Fibroblast of skin of scalp (primary cell): ENCODE data around the gene IER2. TPM values are rescaled to one million over a fixed set of nuclear protein-coding genes. Genes with fewer than 3 reads are reported as not detected.
A peak's percentile ranks its signal among the peaks of the same experiment; 100 is the strongest.

Experiments
- DNase-seq: peaks from one replicate; pipeline ENCODE4 v3.0.0-alpha.2; 2013
- polyA plus RNA-seq, 2 experiments: library from polyadenylated mRNA; unstranded; fragments of 120-200 nt; gene quantifications; one replicate each; pipeline ENCODE4 v1.2.1, GENCODE V29; 2013; ENCODE audit not compliant: insufficient read length in 2 of 2

Gene IER2
- 30.3 TPM for polyA plus RNA-seq (2013, experiment 1 of 2; ENCODE audit: insufficient read length)
- 32.0 TPM for polyA plus RNA-seq (2013, experiment 2 of 2; ENCODE audit: insufficient read length)

GRCh38 chr19:13150187-13150930, at the start of gene IER2, which contains the start of gene STX10:
Gene IER2 (plus strand): TSS chr19:13150411. CDS start chr19:13153187, 2,776 bp downstream.
Gene STX10 (minus strand): TSS chr19:13150375. CDS start chr19:13150173, 202 bp downstream.
- DNase-seq: peak; percentile 95

GRCh38 chr19:13100841-13101589, 49.2 kb upstream of the IER2 start:
- DNase-seq: no peak

- no peak for DNase-seq
These were observed 48.4 kb upstream of the IER2 start for GRCh38 chr19:13101590-13102415.

- DNase-seq: no peak
These were observed 47.9 kb upstream of the IER2 start for GRCh38 chr19:13102416-13102665.

- DNase-seq: no peak
These were observed 47.3 kb upstream of the IER2 start, which contains the start of gene LYL1 for GRCh38 chr19:13102666-13103580. Gene LYL1 (minus strand): TSS chr19:13102858. CDS start chr19:13101171, 1,687 bp downstream.

- DNase-seq: no peak
These were observed 46.4 kb upstream of the IER2 start for GRCh38 chr19:13103581-13104359.

GRCh38 chr19:13104360-13104847, 45.8 kb upstream of the IER2 start:
- DNase-seq: no peak

- DNase-seq: no peak
These were observed 45.1 kb upstream of the IER2 start for GRCh38 chr19:13104848-13105711.

GRCh38 chr19:13109361-13110098, 40.7 kb upstream of the IER2 start:
- no peak for DNase-seq

- DNase-seq: no peak
These were observed 40.1 kb upstream of the IER2 start for GRCh38 chr19:13110099-13110610.

GRCh38 chr19:13112555-13112954, 37.7 kb upstream of the IER2 start:
- DNase-seq: no peak

- DNase-seq: no peak
These were observed 34.3 kb upstream of the IER2 start for GRCh38 chr19:13115936-13116281.

GRCh38 chr19:13116282-13117175, 33.7 kb upstream of the IER2 start, which contains the start of gene TRMT1:
Gene TRMT1 (minus strand): TSS chr19:13116740. CDS start chr19:13116399, 341 bp downstream.
- peak; percentile 95 for DNase-seq

GRCh38 chr19:13117176-13117771, 32.9 kb upstream of the IER2 start:
- DNase-seq: no peak

- peak; percentile 94 for DNase-seq
These were observed 32.3 kb upstream of the IER2 start, which contains the start of gene NACC1 for GRCh38 chr19:13117772-13118423. Gene NACC1 (plus strand): TSS chr19:13118264. CDS start chr19:13135208, 16,944 bp downstream.

GRCh38 chr19:13118424-13119193, 31.6 kb upstream of the IER2 start:
- peak; percentile 40 for DNase-seq
